K562 (cell line): Measurements from ENCODE around the gene KLK1. TPM values are rescaled to one million over a fixed set of nuclear protein-coding genes. Genes with fewer than 3 reads are reported as not detected.
A peak's percentile ranks its signal among the peaks of the same experiment; 100 is the strongest.

ENCODE experiments used
- CC2D1A ChIP-seq: fragments of 450-650 bp; IDR thresholded peaks from 2 replicates; pipeline ENCODE4 v1.6.1; 2017; ENCODE audit warnings: mild to moderate bottlenecking
- CREB1 ChIP-seq, 2 experiments: sonication (generic) in 1 of 2; formaldehyde crosslinking in 1 of 2; IDR thresholded peaks; 2 replicates each; pipeline versions ENCODE4 v1.6.1 to v1.8.0; 2012 to 2022; ENCODE audit warnings: inconsistent platforms in 1 of 2, mild to moderate bottlenecking in 1 of 2, missing genetic modification reagents in 1 of 2, moderate library complexity in 1 of 2
- FOXP1 ChIP-seq: sonication (generic); formaldehyde crosslinking; IDR thresholded peaks from 2 replicates; pipeline ENCODE4 v1.8.0; 2022; ENCODE audit warnings: mild to moderate bottlenecking, missing genetic modification reagents
- HES1 ChIP-seq: fragments of 450-650 bp; IDR thresholded peaks from 2 replicates; pipeline ENCODE4 v1.6.1; 2016; ENCODE audit warnings: low read depth, mild to moderate bottlenecking, moderate library complexity
- ZNF395 ChIP-seq: fragments of 200-800 bp; sonication (Bioruptor generic); IDR thresholded peaks from 2 replicates; pipeline ENCODE4 v1.6.1; 2017; ENCODE audit warnings: missing genetic modification characterization, missing compliant biosample characterization
- ZNF57 ChIP-seq: fragments of 450-650 bp; formaldehyde crosslinking; IDR thresholded peaks from 2 replicates; pipeline ENCODE4 v1.4.0; 2020; ENCODE audit warnings: mild to moderate bottlenecking, moderate library complexity
- ZNF717 ChIP-seq: fragments of 250-450 bp; sonication (Bioruptor Pico); IDR thresholded peaks from 2 replicates; pipeline ENCODE4 v1.5.0; 2021
- polyA plus RNA-seq, 8 experiments: library from polyadenylated mRNA; depleted of rRNA in 4 of 8; stranded (reverse) in 5 of 8; unstranded in 3 of 8; fragments of >200 nt; fragmentation: Nextera tagmentation in 2 of 8; fragmentation: Illumina TruSeq in 1 of 8; extraction: Ambion mirVana in 2 of 8; extraction: Trizol in 1 of 8; gene quantifications; 2 replicates each; pipeline versions ENCODE4 v1.2.1 to v1.2.3, GENCODE V29; 2011 to 2014; ENCODE audit warnings: inconsistent platforms in 1 of 8, missing spikeins in 1 of 8
- total RNA-seq, 7 experiments: library from RNA; depleted of rRNA in 6 of 7; stranded (reverse); fragments of >200 nt in 6 of 7; fragmentation: Illumina TruSeq in 2 of 7; extraction: Trizol in 2 of 7; gene quantifications; 2 replicates each; pipeline versions ENCODE4 v1.2.1 to v1.2.3, GENCODE V29; 2011 to 2021; ENCODE audit warnings: low replicate concordance in 1 of 7
- TF ChIP-seq, protein P1 (sequence below): sonication (generic); formaldehyde crosslinking; IDR thresholded peaks from 2 replicates; pipeline ENCODE4 v1.8.1; 2023; ENCODE audit warnings: missing genetic modification reagents, mild to moderate bottlenecking, borderline replicate concordance
- TF ChIP-seq, protein P2 (sequence below): fragments of 200-400 bp; formaldehyde crosslinking; IDR thresholded peaks from 2 replicates; pipeline ENCODE4 v1.6.1; 2017; ENCODE audit warnings: mild to moderate bottlenecking, low read depth, low read length, moderate library complexity
- TF ChIP-seq, protein P3 (sequence below), 2 experiments: IDR thresholded peaks; 2 replicates each; pipeline ENCODE4 v1.6.1; 2012; ENCODE audit warnings: improper control_type of control experiment in 2 of 2, low read depth in 2 of 2, low read length in 2 of 2, borderline replicate concordance in 1 of 2
- TF ChIP-seq, protein P4 (sequence below): IDR thresholded peaks from 2 replicates; pipeline ENCODE4 v1.6.1; 2011; ENCODE audit warnings: borderline replicate concordance, low read depth, mild to moderate bottlenecking, moderate library complexity, low read length; ENCODE audit not compliant: insufficient read depth, poor library complexity, severe bottlenecking

Gene KLK1
- total and polyA plus RNA-seq, 9 of the 15 experiments (the other 6 are each of a cell fraction or from before 2014, with no cell fraction given), result 0.87 to 15.4 (median 9.1) TPM

- TF ChIP-seq ZNF395 (CRISPR knock-in tag) (no peak), CC2D1A (no peak), FOXP1 (CRISPR knock-in tag) (no peak), HES1 (no peak), ZNF717 (CRISPR knock-in tag) (no peak), ZNF57 (CRISPR knock-in tag) (0 out of 2 replicates have a peak, but pooled peaks have one; percentile 61), CREB1 (IDR thresholded peaks at IDR 0.05) (peak; percentile 85), CREB1 (CRISPR knock-in tag; IDR thresholded peaks at IDR 0.05) (peak; percentile 83)
- TF ChIP-seq, protein P1, sequence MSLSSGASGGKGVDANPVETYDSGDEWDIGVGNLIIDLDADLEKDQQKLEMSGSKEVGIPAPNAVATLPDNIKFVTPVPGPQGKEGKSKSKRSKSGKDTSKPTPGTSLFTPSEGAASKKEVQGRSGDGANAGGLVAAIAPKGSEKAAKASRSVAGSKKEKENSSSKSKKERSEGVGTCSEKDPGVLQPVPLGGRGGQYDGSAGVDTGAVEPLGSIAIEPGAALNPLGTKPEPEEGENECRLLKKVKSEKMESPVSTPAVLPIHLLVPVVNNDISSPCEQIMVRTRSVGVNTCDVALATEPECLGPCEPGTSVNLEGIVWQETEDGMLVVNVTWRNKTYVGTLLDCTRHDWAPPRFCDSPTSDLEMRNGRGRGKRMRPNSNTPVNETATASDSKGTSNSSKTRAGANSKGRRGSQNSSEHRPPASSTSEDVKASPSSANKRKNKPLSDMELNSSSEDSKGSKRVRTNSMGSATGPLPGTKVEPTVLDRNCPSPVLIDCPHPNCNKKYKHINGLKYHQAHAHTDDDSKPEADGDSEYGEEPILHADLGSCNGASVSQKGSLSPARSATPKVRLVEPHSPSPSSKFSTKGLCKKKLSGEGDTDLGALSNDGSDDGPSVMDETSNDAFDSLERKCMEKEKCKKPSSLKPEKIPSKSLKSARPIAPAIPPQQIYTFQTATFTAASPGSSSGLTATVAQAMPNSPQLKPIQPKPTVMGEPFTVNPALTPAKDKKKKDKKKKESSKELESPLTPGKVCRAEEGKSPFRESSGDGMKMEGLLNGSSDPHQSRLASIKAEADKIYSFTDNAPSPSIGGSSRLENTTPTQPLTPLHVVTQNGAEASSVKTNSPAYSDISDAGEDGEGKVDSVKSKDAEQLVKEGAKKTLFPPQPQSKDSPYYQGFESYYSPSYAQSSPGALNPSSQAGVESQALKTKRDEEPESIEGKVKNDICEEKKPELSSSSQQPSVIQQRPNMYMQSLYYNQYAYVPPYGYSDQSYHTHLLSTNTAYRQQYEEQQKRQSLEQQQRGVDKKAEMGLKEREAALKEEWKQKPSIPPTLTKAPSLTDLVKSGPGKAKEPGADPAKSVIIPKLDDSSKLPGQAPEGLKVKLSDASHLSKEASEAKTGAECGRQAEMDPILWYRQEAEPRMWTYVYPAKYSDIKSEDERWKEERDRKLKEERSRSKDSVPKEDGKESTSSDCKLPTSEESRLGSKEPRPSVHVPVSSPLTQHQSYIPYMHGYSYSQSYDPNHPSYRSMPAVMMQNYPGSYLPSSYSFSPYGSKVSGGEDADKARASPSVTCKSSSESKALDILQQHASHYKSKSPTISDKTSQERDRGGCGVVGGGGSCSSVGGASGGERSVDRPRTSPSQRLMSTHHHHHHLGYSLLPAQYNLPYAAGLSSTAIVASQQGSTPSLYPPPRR (CRISPR knock-in tag), result no peak
- TF ChIP-seq, protein P2, sequence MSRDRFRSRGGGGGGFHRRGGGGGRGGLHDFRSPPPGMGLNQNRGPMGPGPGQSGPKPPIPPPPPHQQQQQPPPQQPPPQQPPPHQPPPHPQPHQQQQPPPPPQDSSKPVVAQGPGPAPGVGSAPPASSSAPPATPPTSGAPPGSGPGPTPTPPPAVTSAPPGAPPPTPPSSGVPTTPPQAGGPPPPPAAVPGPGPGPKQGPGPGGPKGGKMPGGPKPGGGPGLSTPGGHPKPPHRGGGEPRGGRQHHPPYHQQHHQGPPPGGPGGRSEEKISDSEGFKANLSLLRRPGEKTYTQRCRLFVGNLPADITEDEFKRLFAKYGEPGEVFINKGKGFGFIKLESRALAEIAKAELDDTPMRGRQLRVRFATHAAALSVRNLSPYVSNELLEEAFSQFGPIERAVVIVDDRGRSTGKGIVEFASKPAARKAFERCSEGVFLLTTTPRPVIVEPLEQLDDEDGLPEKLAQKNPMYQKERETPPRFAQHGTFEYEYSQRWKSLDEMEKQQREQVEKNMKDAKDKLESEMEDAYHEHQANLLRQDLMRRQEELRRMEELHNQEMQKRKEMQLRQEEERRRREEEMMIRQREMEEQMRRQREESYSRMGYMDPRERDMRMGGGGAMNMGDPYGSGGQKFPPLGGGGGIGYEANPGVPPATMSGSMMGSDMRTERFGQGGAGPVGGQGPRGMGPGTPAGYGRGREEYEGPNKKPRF, result no peak
- TF ChIP-seq, protein P3, sequence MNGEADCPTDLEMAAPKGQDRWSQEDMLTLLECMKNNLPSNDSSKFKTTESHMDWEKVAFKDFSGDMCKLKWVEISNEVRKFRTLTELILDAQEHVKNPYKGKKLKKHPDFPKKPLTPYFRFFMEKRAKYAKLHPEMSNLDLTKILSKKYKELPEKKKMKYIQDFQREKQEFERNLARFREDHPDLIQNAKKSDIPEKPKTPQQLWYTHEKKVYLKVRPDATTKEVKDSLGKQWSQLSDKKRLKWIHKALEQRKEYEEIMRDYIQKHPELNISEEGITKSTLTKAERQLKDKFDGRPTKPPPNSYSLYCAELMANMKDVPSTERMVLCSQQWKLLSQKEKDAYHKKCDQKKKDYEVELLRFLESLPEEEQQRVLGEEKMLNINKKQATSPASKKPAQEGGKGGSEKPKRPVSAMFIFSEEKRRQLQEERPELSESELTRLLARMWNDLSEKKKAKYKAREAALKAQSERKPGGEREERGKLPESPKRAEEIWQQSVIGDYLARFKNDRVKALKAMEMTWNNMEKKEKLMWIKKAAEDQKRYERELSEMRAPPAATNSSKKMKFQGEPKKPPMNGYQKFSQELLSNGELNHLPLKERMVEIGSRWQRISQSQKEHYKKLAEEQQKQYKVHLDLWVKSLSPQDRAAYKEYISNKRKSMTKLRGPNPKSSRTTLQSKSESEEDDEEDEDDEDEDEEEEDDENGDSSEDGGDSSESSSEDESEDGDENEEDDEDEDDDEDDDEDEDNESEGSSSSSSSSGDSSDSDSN (IDR thresholded peaks at IDR 0.05; ENCODE audit: borderline replicate concordance in 1 of 2, low read depth in 2 of 2, low read length in 2 of 2), result peak; percentile 56 to 58; a peak in 2 of 4 replicates
- TF ChIP-seq, protein P4, sequence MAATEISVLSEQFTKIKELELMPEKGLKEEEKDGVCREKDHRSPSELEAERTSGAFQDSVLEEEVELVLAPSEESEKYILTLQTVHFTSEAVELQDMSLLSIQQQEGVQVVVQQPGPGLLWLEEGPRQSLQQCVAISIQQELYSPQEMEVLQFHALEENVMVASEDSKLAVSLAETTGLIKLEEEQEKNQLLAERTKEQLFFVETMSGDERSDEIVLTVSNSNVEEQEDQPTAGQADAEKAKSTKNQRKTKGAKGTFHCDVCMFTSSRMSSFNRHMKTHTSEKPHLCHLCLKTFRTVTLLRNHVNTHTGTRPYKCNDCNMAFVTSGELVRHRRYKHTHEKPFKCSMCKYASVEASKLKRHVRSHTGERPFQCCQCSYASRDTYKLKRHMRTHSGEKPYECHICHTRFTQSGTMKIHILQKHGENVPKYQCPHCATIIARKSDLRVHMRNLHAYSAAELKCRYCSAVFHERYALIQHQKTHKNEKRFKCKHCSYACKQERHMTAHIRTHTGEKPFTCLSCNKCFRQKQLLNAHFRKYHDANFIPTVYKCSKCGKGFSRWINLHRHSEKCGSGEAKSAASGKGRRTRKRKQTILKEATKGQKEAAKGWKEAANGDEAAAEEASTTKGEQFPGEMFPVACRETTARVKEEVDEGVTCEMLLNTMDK, result no peak
Measured at GRCh38 chr19:50835785-50836542, 12.4 kb upstream of the KLK1 start (continued).
